ENCODE results near the gene HPCAL1. TPM values are rescaled to one million over a fixed set of nuclear protein-coding genes. Genes with fewer than 3 reads are reported as not detected.
A peak's percentile ranks its signal among the peaks of the same experiment; 100 is the strongest.

Gene HPCAL1
- total and polyA plus RNA-seq, 2 of the 8 experiments (the other 6 are each of a cell fraction or from before 2014, with no cell fraction given): 5.8 to 8.6 TPM

- Histone ChIP-seq H3K4ac (replicated peaks; ENCODE audit: insufficient read length, low read depth, low read length) (no peak overlapping the region), H2BK20ac (ENCODE audit: low read length) (no peak overlapping the region), H3K27me3 (replicated peaks in 1 of 4; ENCODE audit: control insufficient read depth in 3 of 4, extremely low read depth in 1 of 4, insufficient read depth in 3 of 4, low read length in 3 of 4) (no peaks in the 10 kb centered on the region), H3K23ac (ENCODE audit: insufficient read length) (no peak overlapping the region), H4K8ac (ENCODE audit: extremely low read depth, insufficient read depth, low read length) (no peak overlapping the region), H3K27ac (ENCODE audit: low read depth, low read length) (no peak overlapping the region), H3K9me3 (ENCODE audit: insufficient read depth in 2 of 2, low read depth in 1 of 2, low read length in 1 of 2) (peaks cover 3 to 9% of the 10 kb centered on the region in 2 experiments; a peak in 2 of 4 replicates), H3K4me3 (ENCODE audit: extremely low read depth in 1 of 4, insufficient read depth in 2 of 4, low read depth in 3 of 4, low read length in 4 of 4) (peak overlapping the region in 1 of 4 experiments; percentile 0; a peak in 1 of 8 replicates), H2BK12ac (ENCODE audit: low read depth, low read length) (peak overlapping the region; percentile 88), H4K91ac (replicated peaks; ENCODE audit: insufficient read length, low read length) (no peak overlapping the region), H3K4me2 (ENCODE audit: insufficient read depth in 1 of 2, low read depth in 2 of 2, low read length in 2 of 2) (no peak overlapping the region), H3K14ac (ENCODE audit: insufficient read length) (no peak overlapping the region), H3K79me1 (ENCODE audit: low read depth, low read length) (peaks cover 2% of the 10 kb centered on the region), H4K20me1 (replicated peaks in 1 of 2; ENCODE audit: control insufficient read depth in 1 of 2, insufficient read depth in 2 of 2, low read length in 2 of 2) (no peaks in the 10 kb centered on the region), H2BK5ac (ENCODE audit: low read depth, low read length) (0 out of 2 replicates have a peak overlapping the region, but pooled peaks have one; percentile 13), H3K36me3 (ENCODE audit: control insufficient read depth in 2 of 4, insufficient read depth in 4 of 4, low read length in 3 of 4) (no peaks in the 10 kb centered on the region), H4K5ac (ENCODE audit: insufficient read length, low read depth, low read length) (no peak overlapping the region), H3K18ac (ENCODE audit: extremely low read depth, low read length) (no peak overlapping the region), H3K23me2 (ENCODE audit: low read depth, low read length) (no peaks in the 10 kb centered on the region), H2BK15ac (ENCODE audit: low read length) (no peak overlapping the region), H3K79me2 (ENCODE audit: control insufficient read depth in 1 of 2, insufficient read depth in 2 of 2, low read length in 2 of 2) (no peaks in the 10 kb centered on the region), H2AFZ (ENCODE audit: low read length) (no peak overlapping the region), H2AK5ac (ENCODE audit: low read depth, low read length) (peak overlapping the region; percentile 18; the same call in 1 of the 2 replicates), H3K4me1 (replicated peaks in 1 of 4; ENCODE audit: control insufficient read depth in 3 of 4, insufficient read depth in 4 of 4, low read length in 3 of 4) (peaks cover 5 to 12% (median 9%) of the 10 kb centered on the region in 4 experiments), H3K56ac (replicated peaks; ENCODE audit: insufficient read length, low read depth, low read length) (no peak overlapping the region), H3K9ac (replicated peaks in 1 of 4; ENCODE audit: extremely low read depth in 1 of 4, low read depth in 3 of 4, low read length in 3 of 4) (no peak overlapping the region), H2BK120ac (replicated peaks; ENCODE audit: low read depth, low read length) (no peak overlapping the region)
- 93% methylated on average over 5 of the region's 5 CpGs; no CpG with 5 or more reads in 1 of the 2 experiments for WGBS, 2 experiments (ENCODE audit: extremely low coverage in 1 of 2, insufficient coverage in 1 of 2, insufficient read length in 1 of 2, insufficient replicate concordance in 2 of 2, low coverage in 1 of 2, low lambda C conversion rate in 2 of 2, missing lambda C conversion rate in 1 of 2)
- DNase-seq (ENCODE audit: low read depth in 1 of 2, low spot score in 2 of 2) (no peak), FAIRE-seq (no peak)
- CTCF ChIA-PET (ENCODE audit: partially characterized antibody): interaction anchor here (0.7 to 2.5 kb wide), 4 partner anchors 9 to 86 kb away, joined by 3 to 9 read pairs (median 4); no protein-coding TSS in a partner anchor
- POLR2A ChIA-PET (ENCODE audit: partially characterized antibody): no interaction called here
- TF ChIP-seq EP300 (IDR thresholded peaks at IDR 0.05; ENCODE audit: borderline replicate concordance in 1 of 2, low read depth in 2 of 2, low read length in 2 of 2): no peak
- no peak for TF ChIP-seq FOSL1 (IDR thresholded peaks at IDR 0.05; ENCODE audit: insufficient read depth, low read depth, low read length)
- no peak for TF ChIP-seq JUN (IDR thresholded peaks at IDR 0.05; ENCODE audit: low read depth, low read length)
- TF ChIP-seq CTBP2 (IDR thresholded peaks at IDR 0.05; ENCODE audit: borderline replicate concordance, insufficient read depth, insufficient read length, low read length): no peak
- no peak for TF ChIP-seq RXRA (IDR thresholded peaks at IDR 0.05; ENCODE audit: insufficient read depth, low read depth, low read length)
- TF ChIP-seq RFX5 (IDR thresholded peaks at IDR 0.05; ENCODE audit: borderline replicate concordance, low read depth, low read length): no peak
- TF ChIP-seq BACH1 (IDR thresholded peaks at IDR 0.05; ENCODE audit: low read length): no peak
- no peak for TF ChIP-seq MAX (IDR thresholded peaks at IDR 0.05)
- TF ChIP-seq YY1 (IDR thresholded peaks at IDR 0.05; ENCODE audit: low read depth, low read length): no peak
- TF ChIP-seq POLR2A (IDR thresholded peaks at IDR 0.05; ENCODE audit: control extremely low read depth in 1 of 2, low read depth in 2 of 2, low read length in 2 of 2): no peak
- no peak for TF ChIP-seq TAF1 (IDR thresholded peaks at IDR 0.05; ENCODE audit: low read depth, low read length)
- no peak for TF ChIP-seq ATF2 (IDR thresholded peaks at IDR 0.05; ENCODE audit: low read length)
Measured at GRCh38 chr2:10323535-10323934, 20.8 kb downstream of the HPCAL1 start.
